ENCODE results near the gene ADGRG3.

DNA sequence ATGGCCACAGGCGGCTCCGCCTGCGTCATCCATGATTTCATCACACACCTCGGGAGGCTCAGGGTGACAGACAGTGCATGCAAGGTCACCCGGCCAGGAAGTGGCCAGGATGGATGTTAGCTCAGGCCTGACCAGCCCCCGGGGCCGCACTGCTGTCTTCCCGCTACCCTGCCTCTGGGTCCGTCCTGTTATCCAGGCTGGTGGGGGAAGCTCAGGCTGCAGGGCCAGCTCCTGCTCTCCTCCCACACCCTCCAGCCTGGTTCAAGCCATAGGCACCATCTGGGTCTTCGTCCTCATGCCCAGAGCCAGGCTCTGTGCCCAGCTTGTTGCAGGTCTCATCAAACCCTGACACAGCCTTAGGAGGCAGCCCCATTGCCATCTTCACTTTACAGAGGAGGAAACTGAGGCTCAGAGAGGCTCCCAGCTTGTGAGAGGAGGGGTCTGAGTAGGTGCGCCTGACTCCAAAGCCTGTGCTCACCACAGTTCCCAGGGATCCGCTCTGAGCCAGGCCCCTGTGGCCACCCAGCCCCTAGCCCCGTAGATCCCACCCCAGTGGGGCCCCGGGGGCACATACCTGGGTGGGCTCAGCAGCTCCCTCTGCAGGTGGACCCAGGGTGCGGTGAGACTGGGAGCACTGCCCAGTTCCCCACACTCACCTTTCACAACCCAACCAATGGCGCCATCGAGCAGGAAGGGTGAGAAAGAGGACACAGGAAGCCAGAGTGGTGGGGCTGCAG, 412 bp upstream of the ADGRG3 start:
- no peak for TF ChIP-seq EZH2phosphoT487 (IDR thresholded peaks at IDR 0.05)
- TF ChIP-seq, protein P1, sequence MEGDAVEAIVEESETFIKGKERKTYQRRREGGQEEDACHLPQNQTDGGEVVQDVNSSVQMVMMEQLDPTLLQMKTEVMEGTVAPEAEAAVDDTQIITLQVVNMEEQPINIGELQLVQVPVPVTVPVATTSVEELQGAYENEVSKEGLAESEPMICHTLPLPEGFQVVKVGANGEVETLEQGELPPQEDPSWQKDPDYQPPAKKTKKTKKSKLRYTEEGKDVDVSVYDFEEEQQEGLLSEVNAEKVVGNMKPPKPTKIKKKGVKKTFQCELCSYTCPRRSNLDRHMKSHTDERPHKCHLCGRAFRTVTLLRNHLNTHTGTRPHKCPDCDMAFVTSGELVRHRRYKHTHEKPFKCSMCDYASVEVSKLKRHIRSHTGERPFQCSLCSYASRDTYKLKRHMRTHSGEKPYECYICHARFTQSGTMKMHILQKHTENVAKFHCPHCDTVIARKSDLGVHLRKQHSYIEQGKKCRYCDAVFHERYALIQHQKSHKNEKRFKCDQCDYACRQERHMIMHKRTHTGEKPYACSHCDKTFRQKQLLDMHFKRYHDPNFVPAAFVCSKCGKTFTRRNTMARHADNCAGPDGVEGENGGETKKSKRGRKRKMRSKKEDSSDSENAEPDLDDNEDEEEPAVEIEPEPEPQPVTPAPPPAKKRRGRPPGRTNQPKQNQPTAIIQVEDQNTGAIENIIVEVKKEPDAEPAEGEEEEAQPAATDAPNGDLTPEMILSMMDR (IDR thresholded peaks at IDR 0.05), result peak; percentile 36
- no peak for TF ChIP-seq EZH2 (IDR thresholded peaks at IDR 0.05)
